ENCODE data around the gene CNDP2.

DNA sequence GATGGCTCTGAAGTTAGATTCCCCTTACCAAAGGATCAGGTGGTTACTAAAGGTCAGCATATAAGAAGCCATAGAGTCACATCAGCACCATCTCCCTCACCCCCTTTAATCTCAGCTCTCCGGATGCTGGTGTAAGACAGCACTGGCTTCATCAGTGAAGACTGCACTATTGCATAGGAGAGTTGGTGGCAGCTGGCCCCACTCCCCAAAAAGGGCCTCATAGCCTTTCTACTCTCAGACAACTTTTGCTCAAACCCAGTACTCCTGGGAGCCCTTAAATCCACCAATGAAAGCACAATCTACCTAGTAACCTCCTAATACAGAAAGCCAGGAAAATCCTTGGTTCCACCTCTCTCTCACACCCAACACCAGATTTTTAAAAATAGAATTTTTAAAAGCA lies 32.2 kb upstream of the CNDP2 start:
- TF ChIP-seq, protein P1, sequence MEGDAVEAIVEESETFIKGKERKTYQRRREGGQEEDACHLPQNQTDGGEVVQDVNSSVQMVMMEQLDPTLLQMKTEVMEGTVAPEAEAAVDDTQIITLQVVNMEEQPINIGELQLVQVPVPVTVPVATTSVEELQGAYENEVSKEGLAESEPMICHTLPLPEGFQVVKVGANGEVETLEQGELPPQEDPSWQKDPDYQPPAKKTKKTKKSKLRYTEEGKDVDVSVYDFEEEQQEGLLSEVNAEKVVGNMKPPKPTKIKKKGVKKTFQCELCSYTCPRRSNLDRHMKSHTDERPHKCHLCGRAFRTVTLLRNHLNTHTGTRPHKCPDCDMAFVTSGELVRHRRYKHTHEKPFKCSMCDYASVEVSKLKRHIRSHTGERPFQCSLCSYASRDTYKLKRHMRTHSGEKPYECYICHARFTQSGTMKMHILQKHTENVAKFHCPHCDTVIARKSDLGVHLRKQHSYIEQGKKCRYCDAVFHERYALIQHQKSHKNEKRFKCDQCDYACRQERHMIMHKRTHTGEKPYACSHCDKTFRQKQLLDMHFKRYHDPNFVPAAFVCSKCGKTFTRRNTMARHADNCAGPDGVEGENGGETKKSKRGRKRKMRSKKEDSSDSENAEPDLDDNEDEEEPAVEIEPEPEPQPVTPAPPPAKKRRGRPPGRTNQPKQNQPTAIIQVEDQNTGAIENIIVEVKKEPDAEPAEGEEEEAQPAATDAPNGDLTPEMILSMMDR (IDR thresholded peaks at IDR 0.05; ENCODE audit: insufficient read depth, low read length, poor library complexity, severe bottlenecking): no peak
- no peak for TF ChIP-seq EZH2phosphoT487 (conservative IDR thresholded peaks at IDR 0.05; ENCODE audit: low read length)

Measured in SU-DHL-6 (cell line).